HG02588 (cell line): ENCODE results near the gene ATP8A2.
"Not testable (repeated sequence)": the region's sequence is repeated elsewhere in the genome, so short reads cannot be mapped to it uniquely, and the experiment has no call there.

Source experiments
- ATAC-seq: cut with Tn5 transposase; IDR thresholded peaks from one replicate; pipeline ENCODE4 v1.9.1; 2021; ENCODE audit warnings: mild to moderate bottlenecking, moderate library complexity; ENCODE audit not compliant: unreplicated experiment

ATP8A2 gene

GRCh38 chr13:26053418-26053980, 681.7 kb downstream of the ATP8A2 start:
- ATAC-seq = no peak

- ATAC-seq = no peak
These were observed 683.1 kb downstream of the ATP8A2 start for GRCh38 chr13:26054896-26055295.

- no peak for ATAC-seq
These were observed 686.9 kb downstream of the ATP8A2 start for GRCh38 chr13:26058704-26059103.

GRCh38 chr13:26060357-26060756, 688.6 kb downstream of the ATP8A2 start:
- no peak for ATAC-seq

GRCh38 chr13:26061256-26061655, 689.5 kb downstream of the ATP8A2 start:
- ATAC-seq = no peak

- ATAC-seq = no peak
These were observed 690.2 kb downstream of the ATP8A2 start for GRCh38 chr13:26061947-26062346.

GRCh38 chr13:26062853-26063444, 691.2 kb downstream of the ATP8A2 start:
- no peak for ATAC-seq

GRCh38 chr13:26066492-26066891, 694.7 kb downstream of the ATP8A2 start:
- not testable (repeated sequence) for ATAC-seq

GRCh38 chr13:26067601-26068000, 695.8 kb downstream of the ATP8A2 start:
- ATAC-seq = no peak

- ATAC-seq = not testable (repeated sequence)
These were observed 696.6 kb downstream of the ATP8A2 start for GRCh38 chr13:26068372-26068771.

GRCh38 chr13:26069642-26070041, 697.9 kb downstream of the ATP8A2 start:
- not testable (repeated sequence) for ATAC-seq

GRCh38 chr13:26071691-26072090, 699.9 kb downstream of the ATP8A2 start:
- no peak for ATAC-seq

GRCh38 chr13:26072335-26072734, 700.6 kb downstream of the ATP8A2 start:
- ATAC-seq = not testable (repeated sequence)

- no peak for ATAC-seq
These were observed 702.9 kb downstream of the ATP8A2 start for GRCh38 chr13:26074706-26075105.
